ENCODE measurements around the gene ENTPD2.
A peak's percentile ranks its signal among the peaks of the same experiment; 100 is the strongest.

The ENTPD2 gene

DNA sequence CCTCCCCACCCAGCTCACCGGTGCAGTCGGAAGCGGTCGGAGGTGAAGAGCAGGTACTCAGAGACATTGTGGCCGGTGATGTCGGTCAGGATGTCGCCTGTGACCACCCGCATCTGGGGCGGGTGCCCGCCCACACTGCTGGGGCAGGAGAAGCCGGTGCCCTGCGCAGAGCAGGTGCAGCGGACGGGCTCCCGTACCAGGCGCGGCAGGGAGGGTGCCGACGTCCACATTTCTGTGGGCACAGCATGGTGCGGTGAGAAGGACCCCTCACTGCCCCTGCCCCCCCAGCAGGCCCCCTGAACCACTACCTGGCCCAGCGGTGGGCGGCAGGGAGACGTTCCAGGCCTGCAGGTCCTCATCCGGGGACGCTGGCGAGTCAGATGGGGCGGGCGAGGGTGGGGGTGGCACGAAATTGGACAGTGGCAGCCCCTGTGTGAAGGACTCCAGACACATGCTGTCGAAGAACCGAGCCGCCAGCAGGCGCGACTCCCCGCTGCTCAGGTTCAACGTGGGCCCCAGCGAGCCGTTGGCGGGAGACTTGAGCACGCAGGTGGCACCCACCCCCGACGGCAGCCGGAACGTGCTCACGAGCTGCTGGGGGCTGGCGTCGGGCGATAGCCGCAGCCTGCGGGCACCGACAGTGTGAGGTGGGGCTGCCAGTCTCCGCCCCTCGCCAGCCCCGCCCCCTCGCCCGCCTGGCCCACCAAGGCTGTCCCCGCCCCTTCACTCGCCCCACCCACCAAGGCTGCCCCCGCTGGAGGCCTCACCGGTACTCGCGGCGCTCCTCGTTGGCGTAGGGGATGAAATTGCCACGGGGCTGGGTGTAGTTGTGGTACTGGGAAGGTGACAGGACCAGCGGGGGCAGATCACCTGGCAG lies 40.9 kb downstream of the ENTPD2 start:
- H3K9me3 ChIP-seq (replicated peaks in 1 of 11), result no peaks in the 10 kb centered on the region
- peaks cover 43 to 78% (median 65%) of the 10 kb centered on the region in 11 experiments for H3K36me3 ChIP-seq
- H3K27me3 ChIP-seq, result no peaks in the 10 kb centered on the region
- H3K9ac ChIP-seq, result no peak overlapping the region
- H3K4me2 ChIP-seq, result no peak overlapping the region
- H4K20me1 ChIP-seq, result peaks cover 0 to 46% (median 0%) of the 10 kb centered on the region in 11 experiments; a peak in 1 of 22 replicates
- no peak for TF ChIP-seq Cebpa-rat (IDR thresholded peaks at IDR 0.05)
- no peak overlapping the region for H3K4me3 ChIP-seq
- no peak overlapping the region for H3K27ac ChIP-seq
- peaks cover 0 to 5% (median 3%) of the 10 kb centered on the region in 10 experiments; a peak in 11 of 20 replicates for H3K4me1 ChIP-seq

DNA sequence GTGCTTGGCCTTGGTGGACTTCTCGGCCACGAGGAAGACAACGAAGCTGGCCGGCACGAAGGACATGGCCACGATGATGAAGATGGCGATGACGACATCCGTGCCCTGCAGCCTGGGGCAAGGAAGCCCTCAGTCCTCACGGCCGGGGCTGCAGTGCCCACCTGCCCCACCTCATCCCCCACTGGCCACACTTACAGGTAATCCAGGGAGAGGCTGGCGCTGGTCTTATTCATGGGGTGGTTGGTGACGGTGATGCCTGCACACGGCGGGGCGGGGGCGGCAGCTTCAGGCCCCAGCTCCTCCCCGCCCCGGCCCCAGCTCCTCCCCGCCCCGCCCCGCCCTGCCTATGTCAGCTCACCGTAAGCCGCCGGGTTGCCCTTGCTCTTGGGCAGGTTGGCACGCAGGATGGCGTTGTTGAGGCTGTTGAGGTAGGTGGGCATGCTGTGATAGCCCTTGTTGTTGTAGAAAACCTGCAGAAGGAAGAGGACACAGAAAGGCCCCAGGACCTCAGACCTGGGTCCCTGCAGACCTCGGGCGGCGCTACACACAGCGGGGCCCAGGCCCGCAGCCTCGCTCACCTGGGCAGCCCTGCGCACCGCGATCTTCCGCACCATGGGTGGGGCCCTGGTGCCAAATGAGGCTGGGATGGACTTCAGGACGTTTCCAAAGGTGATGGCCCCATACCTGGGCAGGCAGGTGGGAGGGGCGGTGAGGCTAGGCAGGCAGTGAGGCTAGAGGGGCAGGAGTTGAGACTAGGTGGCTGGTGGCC lies 41.8 kb downstream of the ENTPD2 start:
- Histone ChIP-seq H3K4me1 (peaks cover 0 to 13% (median 10%) of the 10 kb centered on the region in 10 experiments; a peak in 13 of 20 replicates), H3K9me3 (replicated peaks in 1 of 11) (no peaks in the 10 kb centered on the region)

DNA sequence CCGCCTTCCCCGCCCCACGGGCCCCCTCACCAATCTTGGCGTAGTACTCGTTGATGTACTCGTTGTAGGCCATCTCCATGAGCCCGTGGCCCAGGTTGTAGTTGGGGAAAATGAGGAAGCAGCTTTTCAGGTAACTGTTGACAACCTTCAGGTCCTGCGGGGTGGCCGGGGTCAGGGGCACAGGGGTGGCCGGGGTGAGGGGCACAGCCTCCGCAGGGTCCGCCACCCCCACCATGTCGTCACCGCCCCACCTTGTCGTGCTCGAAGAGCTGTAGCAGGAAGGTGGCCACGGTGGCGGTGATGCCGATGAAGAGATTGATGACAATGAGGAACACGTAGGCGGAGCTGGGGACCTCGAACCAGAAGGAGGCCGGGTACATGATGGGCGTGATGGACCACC lies 42.7 kb downstream of the ENTPD2 start:
- Histone ChIP-seq H3K4me1 (peaks cover 4 to 23% (median 19%) of the 10 kb centered on the region in 10 experiments; a peak in 19 of 20 replicates), H3K9me3 (replicated peaks in 1 of 11) (no peaks in the 10 kb centered on the region), H3K4me3 (no peak overlapping the region), H3K9ac (no peak overlapping the region), H3K4me2 (no peak overlapping the region), H3K36me3 (peaks cover 25 to 68% (median 49%) of the 10 kb centered on the region in 11 experiments; a peak in 21 of 22 replicates), H4K20me1 (peaks cover 0 to 38% (median 0%) of the 10 kb centered on the region in 11 experiments; a peak in 1 of 22 replicates), H3K27ac (no peak overlapping the region), H3K27me3 (no peaks in the 10 kb centered on the region)
- TF ChIP-seq Cebpa-rat (IDR thresholded peaks at IDR 0.05), result no peak

More for the DNA sequence above, 41.8 kb downstream of the ENTPD2 start:
- H3K36me3 ChIP-seq, result peaks cover 34 to 77% (median 58%) of the 10 kb centered on the region in 11 experiments; a peak in 21 of 22 replicates
- no peak overlapping the region for H3K9ac ChIP-seq
- no peaks in the 10 kb centered on the region for H3K27me3 ChIP-seq
- TF ChIP-seq Cebpa-rat (IDR thresholded peaks at IDR 0.05), result no peak
- no peak overlapping the region for H3K4me2 ChIP-seq
- H4K20me1 ChIP-seq, result peaks cover 0 to 45% (median 0%) of the 10 kb centered on the region in 11 experiments; a peak in 1 of 22 replicates
- H3K27ac ChIP-seq, result no peak overlapping the region
- H3K4me3 ChIP-seq, result no peak overlapping the region

DNA sequence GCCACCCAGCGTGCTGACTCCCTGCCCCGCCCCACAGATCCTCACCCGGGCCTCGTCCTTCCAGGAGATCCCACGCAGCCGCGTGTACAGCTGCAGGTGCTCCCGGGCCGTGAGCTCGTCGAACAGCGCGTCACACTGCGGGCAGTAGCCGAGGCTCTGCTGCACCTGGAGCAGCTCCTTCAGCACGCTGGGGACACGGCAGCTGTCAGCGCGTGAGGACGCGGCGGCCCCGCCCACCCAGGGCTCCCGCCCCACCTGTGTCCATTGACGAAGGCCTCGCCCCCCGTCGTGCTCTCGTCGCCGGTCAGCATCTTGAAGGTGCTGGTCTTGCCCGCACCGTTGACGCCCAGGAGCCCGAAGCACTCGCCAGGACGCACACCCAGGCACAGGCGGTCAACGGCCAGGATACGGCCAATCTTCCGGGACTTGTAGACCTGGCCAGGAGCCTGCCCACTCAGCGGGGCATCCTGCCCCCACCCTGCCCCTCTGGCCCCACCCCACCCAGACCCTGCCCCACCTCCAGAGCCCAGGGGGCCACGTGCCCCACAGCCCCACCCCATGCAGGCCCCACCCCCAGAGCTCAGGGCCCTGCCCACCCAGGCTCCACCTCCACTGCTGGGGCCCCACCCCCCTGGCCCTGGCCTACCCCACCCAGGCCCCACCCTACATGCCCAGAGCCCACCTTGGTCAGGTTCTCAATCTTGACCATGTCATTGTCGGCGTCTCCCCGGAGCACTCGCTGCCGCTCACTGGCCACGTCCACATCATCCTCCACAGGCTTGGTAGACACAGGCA lies 43.7 kb downstream of the ENTPD2 start:
- Histone ChIP-seq H3K27ac (no peak overlapping the region), H3K4me1 (peaks cover 4 to 31% (median 28%) of the 10 kb centered on the region in 10 experiments; a peak in 19 of 20 replicates), H4K20me1 (peaks cover 0 to 32% (median 0%) of the 10 kb centered on the region in 11 experiments; a peak in 1 of 22 replicates), H3K9ac (no peak overlapping the region), H3K9me3 (replicated peaks in 1 of 11) (peaks cover 3 to 8% (median 6%) of the 10 kb centered on the region in 11 experiments; a peak in 17 of 22 replicates), H3K4me2 (no peak overlapping the region), H3K27me3 (no peaks in the 10 kb centered on the region), H3K4me3 (no peak overlapping the region), H3K36me3 (peaks cover 17 to 58% (median 40%) of the 10 kb centered on the region in 11 experiments; a peak in 20 of 22 replicates)
- no peak for TF ChIP-seq Cebpa-rat (IDR thresholded peaks at IDR 0.05)

DNA sequence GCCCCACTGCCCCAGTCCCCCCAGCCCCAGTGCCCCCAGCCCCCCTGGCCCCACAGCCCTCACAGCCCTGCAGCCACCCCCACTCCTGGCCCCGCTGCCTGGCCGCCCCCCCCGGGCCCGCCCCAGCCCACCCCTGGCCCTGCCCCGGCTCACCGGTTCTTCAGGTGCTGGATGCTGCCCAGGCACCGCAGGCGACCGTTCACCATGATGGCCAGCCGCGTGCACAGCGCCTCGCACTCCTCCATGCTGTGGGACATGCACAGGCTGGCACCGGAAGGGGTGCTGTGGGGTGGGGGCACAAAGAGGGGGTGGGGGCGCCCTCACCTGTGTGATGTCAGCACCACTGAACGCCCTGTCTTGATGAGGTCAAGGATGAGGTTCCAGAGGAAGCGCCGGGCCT lies 44.6 kb downstream of the ENTPD2 start:
- Histone ChIP-seq H3K4me2 (no peak overlapping the region), H3K27me3 (no peaks in the 10 kb centered on the region), H3K4me1 (peaks cover 4 to 32% (median 28%) of the 10 kb centered on the region in 10 experiments; a peak in 19 of 20 replicates), H3K36me3 (peaks cover 8 to 49% (median 31%) of the 10 kb centered on the region in 11 experiments; a peak in 20 of 22 replicates), H4K20me1 (peaks cover 0 to 23% (median 0%) of the 10 kb centered on the region in 11 experiments; a peak in 1 of 22 replicates), H3K9me3 (replicated peaks in 1 of 11) (peaks cover 6 to 16% (median 12%) of the 10 kb centered on the region in 11 experiments; a peak in 19 of 22 replicates), H3K27ac (no peak overlapping the region), H3K4me3 (no peak overlapping the region), H3K9ac (no peak overlapping the region)
- TF ChIP-seq Cebpa-rat (IDR thresholded peaks at IDR 0.05), result no peak

DNA sequence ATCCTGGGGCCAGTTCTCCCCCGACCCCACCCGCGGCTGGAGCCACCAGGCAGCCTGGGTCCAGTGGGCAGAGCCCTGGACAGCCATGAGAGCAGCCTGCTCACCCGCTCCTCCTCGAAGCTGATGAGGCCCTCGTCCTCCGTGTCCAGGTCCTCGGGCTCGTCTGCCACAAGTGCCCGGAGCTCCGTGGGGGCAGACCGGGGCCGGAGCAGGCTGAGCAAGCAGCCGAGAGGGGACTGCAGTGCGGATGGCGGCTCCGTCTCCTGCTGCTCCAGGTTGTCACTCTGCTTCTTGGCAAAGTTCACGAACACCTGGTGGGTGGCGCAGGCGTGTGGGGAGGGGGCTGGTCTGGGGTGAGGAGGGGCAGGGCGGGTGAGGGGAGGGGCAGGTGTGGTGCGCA lies 45.5 kb downstream of the ENTPD2 start:
- Histone ChIP-seq H3K9me3 (replicated peaks in 1 of 11) (peaks cover 6 to 16% (median 12%) of the 10 kb centered on the region in 11 experiments; a peak in 19 of 22 replicates), H3K4me3 (no peak overlapping the region), H3K9ac (peak overlapping the region in 1 of 11 experiments; percentile 4; a peak in 1 of 22 replicates), H3K36me3 (peaks cover under 1 to 40% (median 23%) of the 10 kb centered on the region in 11 experiments; a peak in 17 of 22 replicates), H3K4me2 (0 out of 22 replicates have a peak overlapping the region, but pooled peaks of 3 of the 11 experiments have one; percentile 32 to 48 (median 46)), H3K27me3 (no peaks in the 10 kb centered on the region), H3K4me1 (peaks cover 4 to 32% (median 28%) of the 10 kb centered on the region in 10 experiments; a peak in 19 of 20 replicates), H4K20me1 (peaks cover 0 to 16% (median 0%) of the 10 kb centered on the region in 11 experiments; a peak in 1 of 22 replicates), H3K27ac (no peak overlapping the region)
- TF ChIP-seq Cebpa-rat (IDR thresholded peaks at IDR 0.05), result no peak

DNA sequence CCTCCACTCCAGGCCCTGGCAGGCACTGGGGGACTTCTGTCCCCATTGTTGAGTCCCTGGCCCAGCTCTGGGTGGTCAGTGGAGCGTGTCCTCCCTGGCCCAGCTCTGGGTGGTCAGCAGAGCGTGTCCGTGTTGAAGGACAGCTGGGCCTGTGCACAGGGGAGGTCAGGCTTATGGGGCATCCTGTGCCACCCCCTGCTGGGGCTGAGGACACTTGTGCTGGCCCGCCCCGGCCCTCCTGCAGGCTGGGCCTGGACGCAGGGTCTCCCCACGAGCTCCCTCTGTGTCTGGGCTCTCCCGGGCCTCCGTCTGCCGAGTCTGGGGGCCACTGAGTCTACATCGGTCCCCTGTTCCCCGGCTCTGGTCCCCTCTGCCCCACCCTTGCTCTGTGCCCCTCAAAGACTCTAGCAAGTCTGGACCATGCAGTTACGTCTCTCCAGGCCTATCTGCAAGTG lies 46.0 kb downstream of the ENTPD2 start:
- Histone ChIP-seq H3K27me3 (no peaks in the 10 kb centered on the region), H3K27ac (0 out of 22 replicates have a peak overlapping the region, but pooled peaks of 2 of the 11 experiments have one; percentile 18 to 23), H3K36me3 (peaks cover 0 to 35% (median 23%) of the 10 kb centered on the region in 11 experiments; a peak in 17 of 22 replicates), H3K4me1 (peaks cover 4 to 36% (median 28%) of the 10 kb centered on the region in 10 experiments; a peak in 19 of 20 replicates), H4K20me1 (peaks cover 0 to 16% (median 0%) of the 10 kb centered on the region in 11 experiments; a peak in 1 of 22 replicates), H3K4me2 (peak overlapping the region in 8 of 11 experiments; percentile 13 to 60 (median 39); a peak in 11 of 22 replicates), H3K9me3 (replicated peaks in 1 of 11) (peaks cover 6 to 16% (median 12%) of the 10 kb centered on the region in 11 experiments; a peak in 19 of 22 replicates), H3K4me3 (no peak overlapping the region), H3K9ac (peak overlapping the region in 3 of 11 experiments; percentile 4 to 9 (median 7); a peak in 2 of 22 replicates)
- no peak for TF ChIP-seq Cebpa-rat (IDR thresholded peaks at IDR 0.05)

Data from BLaER1 treated with 17β-estradiol and CSF1 and Interleukin-3, amounts not matched to agents 10 nM and 100 nM (cell line).